ENCODE measurements around the gene RPL21. TPM values are rescaled to one million over a fixed set of nuclear protein-coding genes. Genes with fewer than 3 reads are reported as not detected.

RPL21 gene
- polyA plus RNA-seq, 3 donors = 1,311 to 1,781 (median 1,417) TPM

DNA sequence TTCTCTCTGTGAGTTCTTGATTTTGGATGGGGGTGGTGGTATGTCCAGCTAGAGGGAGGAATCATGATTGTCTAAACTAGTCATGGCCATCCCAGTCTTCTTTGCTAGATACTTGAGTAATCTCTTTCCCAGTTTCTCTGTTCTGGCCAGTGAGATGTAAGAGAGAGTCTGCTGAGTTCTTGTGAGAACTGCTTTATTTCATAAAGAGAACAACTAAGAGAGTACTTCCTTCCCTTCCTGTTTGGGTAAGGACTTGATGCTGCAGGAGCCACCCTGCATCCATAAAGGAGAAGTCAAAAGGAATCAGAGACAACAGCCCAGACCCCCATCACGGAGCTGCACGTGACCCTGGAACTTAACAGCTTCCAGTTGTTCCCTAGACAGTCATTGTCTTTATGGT lies 16.2 kb downstream of the RPL21 start:
- Histone ChIP-seq H4K20me1 (ENCODE audit: insufficient read depth, low read length) (no peaks in the 10 kb centered on the region), H3K79me2 (ENCODE audit: insufficient read depth, low read length) (no peaks in the 10 kb centered on the region), H3K9me3 (replicated peaks in 1 of 2; ENCODE audit: control insufficient read depth in 1 of 2, insufficient read depth in 1 of 2, low read length in 2 of 2) (no peaks in the 10 kb centered on the region), H3K27me3 (ENCODE audit: control insufficient read depth in 2 of 2, insufficient read depth in 2 of 2, low read length in 2 of 2) (peaks cover 2 to 15% of the 10 kb centered on the region in 2 donors), H3K36me3 (replicated peaks in 1 of 2; ENCODE audit: control insufficient read depth in 1 of 2, insufficient read depth in 2 of 2, low read length in 2 of 2) (no peaks in the 10 kb centered on the region), H3K9ac (ENCODE audit: insufficient read depth, low read length, poor library complexity, severe bottlenecking) (no peak overlapping the region), H3K27ac (ENCODE audit: low read depth in 1 of 2, low read length in 2 of 2) (peak overlapping the region; percentile 26 to 73), H3K4me3 (replicated peaks in 1 of 3; ENCODE audit: low read depth in 2 of 3, low read length in 3 of 3) (peak overlapping the region in 1 of 3 experiments; percentile 15), H3K4me2 (replicated peaks; ENCODE audit: extremely low read depth, low read length, poor library complexity, severe bottlenecking) (peak overlapping the region; percentile 35), H2AFZ (ENCODE audit: insufficient read depth, low read depth, low read length, poor library complexity, severe bottlenecking) (no peak overlapping the region), H3K4me1 (ENCODE audit: control insufficient read depth in 1 of 2, insufficient read depth in 2 of 2, low read length in 2 of 2) (peaks cover 36 to 42% of the 10 kb centered on the region in 2 donors)
- H3K27me3 Mint-ChIP-seq (ENCODE audit: low read depth in 3 of 3) = peaks cover 14 to 24% (median 23%) of the 10 kb centered on the region in 3 donors
- peak overlapping the region in 1 of 2 donors; percentile 75 for H3K4me3 Mint-ChIP-seq
- 0% methylated on average over 2 of the region's 2 CpGs for WGBS (ENCODE audit: insufficient coverage)
- intact Hi-C loops (cut with micrococcal nuclease) = no loop called here
- peak; percentile 18 to 41 (median 41) for DNase-seq
- no peak for TF ChIP-seq CTCF (IDR thresholded peaks at IDR 0.05)
- peaks cover 7 to 13% of the 10 kb centered on the region in 2 donors for H3K36me3 Mint-ChIP-seq
- peaks cover 46% of the 10 kb centered on the region for H3K4me1 Mint-ChIP-seq
- peaks cover 0 to 3% (median 0%) of the 10 kb centered on the region in 7 donors for H3K9me3 Mint-ChIP-seq
- H3K27ac Mint-ChIP-seq = peak overlapping the region; percentile 86 to 95 (median 92)

- Histone ChIP-seq H3K27ac (ENCODE audit: low read depth in 1 of 2, low read length in 2 of 2) (no peak overlapping the region), H2AFZ (ENCODE audit: insufficient read depth, low read depth, low read length, poor library complexity, severe bottlenecking) (no peak overlapping the region), H4K20me1 (ENCODE audit: insufficient read depth, low read length) (no peaks in the 10 kb centered on the region), H3K4me1 (ENCODE audit: control insufficient read depth in 1 of 2, insufficient read depth in 2 of 2, low read length in 2 of 2) (peaks cover 36 to 42% of the 10 kb centered on the region in 2 donors), H3K36me3 (replicated peaks in 1 of 2; ENCODE audit: control insufficient read depth in 1 of 2, insufficient read depth in 2 of 2, low read length in 2 of 2) (no peaks in the 10 kb centered on the region), H3K9me3 (replicated peaks in 1 of 2; ENCODE audit: control insufficient read depth in 1 of 2, insufficient read depth in 1 of 2, low read length in 2 of 2) (no peaks in the 10 kb centered on the region), H3K9ac (ENCODE audit: insufficient read depth, low read length, poor library complexity, severe bottlenecking) (no peak overlapping the region), H3K79me2 (ENCODE audit: insufficient read depth, low read length) (no peaks in the 10 kb centered on the region), H3K27me3 (ENCODE audit: control insufficient read depth in 2 of 2, insufficient read depth in 2 of 2, low read length in 2 of 2) (peaks cover 2 to 25% of the 10 kb centered on the region in 2 donors), H3K4me2 (replicated peaks; ENCODE audit: extremely low read depth, low read length, poor library complexity, severe bottlenecking) (no peak overlapping the region), H3K4me3 (replicated peaks in 1 of 3; ENCODE audit: low read depth in 2 of 3, low read length in 3 of 3) (no peak overlapping the region)
- Mint-ChIP-seq H3K9me3 (peaks cover 0 to 3% (median 0%) of the 10 kb centered on the region in 7 donors), H3K27me3 (ENCODE audit: low read depth in 3 of 3) (peaks cover 14 to 32% (median 27%) of the 10 kb centered on the region in 3 donors), H3K36me3 (peaks cover 8 to 11% of the 10 kb centered on the region in 2 donors), H3K4me3 (peak overlapping the region in 1 of 2 donors; percentile 95), H3K4me1 (peaks cover 43% of the 10 kb centered on the region), H3K27ac (peak overlapping the region in 1 of 7 donors; percentile 5)
- WGBS (ENCODE audit: insufficient coverage) = 94% methylated on average over 2 of the region's 2 CpGs
- TF ChIP-seq CTCF (IDR thresholded peaks at IDR 0.05) = no peak
- no peak for DNase-seq
- intact Hi-C loops (cut with micrococcal nuclease) = no loop called here
Measured at GRCh38 chr13:27269114-27269665, 17.8 kb downstream of the RPL21 start.
